ENCODE measurements around the gene ZBTB40.

The ZBTB40 gene

DNA sequence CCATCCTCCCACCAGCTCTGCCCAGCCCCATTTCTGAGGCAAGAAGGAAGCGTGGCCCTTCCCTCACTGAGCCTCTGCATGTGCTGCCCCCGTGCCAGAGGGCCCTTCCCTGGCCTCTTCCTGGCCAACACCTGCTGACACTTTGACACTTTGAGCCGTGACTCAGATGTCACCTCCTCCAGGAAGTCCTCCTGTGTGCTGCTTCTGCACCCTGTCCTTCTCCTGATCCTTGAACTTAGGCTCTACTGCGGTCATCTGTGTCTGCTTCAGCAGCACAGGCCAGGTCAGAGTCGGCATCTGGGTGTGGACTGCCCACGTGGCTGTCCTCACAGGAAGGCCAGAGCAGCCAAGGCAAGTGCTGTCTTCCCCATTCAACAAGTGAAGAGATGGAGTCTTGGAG is 92.0 kb downstream of the ZBTB40 start:
- Histone ChIP-seq H3K4me2 (ENCODE audit: low read depth, low read length) (no peak overlapping the region), H3K27ac (ENCODE audit: low read length) (no peak overlapping the region), H3K4me1 (ENCODE audit: low read length) (no peaks in the 10 kb centered on the region), H3K27me3 (replicated peaks; ENCODE audit: insufficient read depth, low read length) (peaks cover 41% of the 10 kb centered on the region), H2AFZ (ENCODE audit: low read length) (no peak overlapping the region), H3K79me2 (ENCODE audit: low read length) (no peaks in the 10 kb centered on the region), H3K9me2 (replicated peaks; ENCODE audit: insufficient read depth, low read length) (no peaks in the 10 kb centered on the region), H3K36me3 (replicated peaks; ENCODE audit: insufficient read depth, low read length) (no peaks in the 10 kb centered on the region), H3F3A (ENCODE audit: insufficient read depth, low read length) (no peaks in the 10 kb centered on the region), H3K4me3 (ENCODE audit: low read length) (no peak overlapping the region), H3K9me3 (replicated peaks; ENCODE audit: insufficient read depth, low read length) (no peaks in the 10 kb centered on the region), H4K20me1 (ENCODE audit: insufficient read depth, low read length) (no peaks in the 10 kb centered on the region), H3K9ac (ENCODE audit: low read length) (no peak overlapping the region)
- TF ChIP-seq EZH2phosphoT487 (IDR thresholded peaks at IDR 0.05; ENCODE audit: low read length) (no peak), EZH2 (optimal IDR thresholded peaks at IDR 0.05; ENCODE audit: low read depth, low read length) (no peak)
- TF ChIP-seq, protein P1, sequence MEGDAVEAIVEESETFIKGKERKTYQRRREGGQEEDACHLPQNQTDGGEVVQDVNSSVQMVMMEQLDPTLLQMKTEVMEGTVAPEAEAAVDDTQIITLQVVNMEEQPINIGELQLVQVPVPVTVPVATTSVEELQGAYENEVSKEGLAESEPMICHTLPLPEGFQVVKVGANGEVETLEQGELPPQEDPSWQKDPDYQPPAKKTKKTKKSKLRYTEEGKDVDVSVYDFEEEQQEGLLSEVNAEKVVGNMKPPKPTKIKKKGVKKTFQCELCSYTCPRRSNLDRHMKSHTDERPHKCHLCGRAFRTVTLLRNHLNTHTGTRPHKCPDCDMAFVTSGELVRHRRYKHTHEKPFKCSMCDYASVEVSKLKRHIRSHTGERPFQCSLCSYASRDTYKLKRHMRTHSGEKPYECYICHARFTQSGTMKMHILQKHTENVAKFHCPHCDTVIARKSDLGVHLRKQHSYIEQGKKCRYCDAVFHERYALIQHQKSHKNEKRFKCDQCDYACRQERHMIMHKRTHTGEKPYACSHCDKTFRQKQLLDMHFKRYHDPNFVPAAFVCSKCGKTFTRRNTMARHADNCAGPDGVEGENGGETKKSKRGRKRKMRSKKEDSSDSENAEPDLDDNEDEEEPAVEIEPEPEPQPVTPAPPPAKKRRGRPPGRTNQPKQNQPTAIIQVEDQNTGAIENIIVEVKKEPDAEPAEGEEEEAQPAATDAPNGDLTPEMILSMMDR (IDR thresholded peaks at IDR 0.05; ENCODE audit: low read length), result no peak
- DNase-seq, result no peak

- H4K20me1 ChIP-seq (ENCODE audit: insufficient read depth, low read length), result no peaks in the 10 kb centered on the region
- no peaks in the 10 kb centered on the region for H3K79me2 ChIP-seq (ENCODE audit: low read length)
- no peak overlapping the region for H3K4me3 ChIP-seq (ENCODE audit: low read length)
- H3K9me3 ChIP-seq (replicated peaks; ENCODE audit: insufficient read depth, low read length), result no peaks in the 10 kb centered on the region
- H3K9me2 ChIP-seq (replicated peaks; ENCODE audit: insufficient read depth, low read length), result no peaks in the 10 kb centered on the region
- TF ChIP-seq EZH2 (optimal IDR thresholded peaks at IDR 0.05; ENCODE audit: low read depth, low read length), result no peak
- no peak for TF ChIP-seq EZH2phosphoT487 (IDR thresholded peaks at IDR 0.05; ENCODE audit: low read length)
- TF ChIP-seq, protein P1 (IDR thresholded peaks at IDR 0.05; ENCODE audit: low read length), result no peak
- no peak overlapping the region for H3K9ac ChIP-seq (ENCODE audit: low read length)
- no peaks in the 10 kb centered on the region for H3K36me3 ChIP-seq (replicated peaks; ENCODE audit: insufficient read depth, low read length)
- H3K4me2 ChIP-seq (ENCODE audit: low read depth, low read length), result no peak overlapping the region
- no peak overlapping the region for H3K27ac ChIP-seq (ENCODE audit: low read length)
- H3K4me1 ChIP-seq (ENCODE audit: low read length), result no peaks in the 10 kb centered on the region
- H3F3A ChIP-seq (ENCODE audit: insufficient read depth, low read length), result no peaks in the 10 kb centered on the region
- H3K27me3 ChIP-seq (replicated peaks; ENCODE audit: insufficient read depth, low read length), result peaks cover 49% of the 10 kb centered on the region
- no peak for DNase-seq
- H2AFZ ChIP-seq (ENCODE audit: low read length), result no peak overlapping the region
Observed at GRCh38 chr1:22544606-22545005, 93.0 kb downstream of the ZBTB40 start.

DNA sequence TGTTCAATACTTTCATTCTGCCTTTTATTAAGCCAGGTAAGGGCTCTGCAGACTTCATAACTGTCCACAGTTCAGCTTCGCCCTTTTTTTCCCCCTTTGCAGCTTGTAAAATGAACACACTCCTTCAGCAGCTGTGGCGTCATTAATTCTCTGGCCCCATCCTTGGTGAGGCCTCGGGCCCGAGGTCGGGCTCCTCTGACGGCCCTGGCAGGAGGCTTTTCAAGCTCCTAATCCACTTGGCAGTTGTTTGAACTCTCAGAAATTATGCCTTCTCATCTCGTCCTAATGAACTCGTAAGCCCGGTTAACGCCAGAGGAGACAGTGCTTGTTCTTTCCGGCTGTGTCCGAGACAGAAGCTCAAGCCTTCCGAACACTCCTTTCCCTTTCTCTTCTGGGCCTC is 93.5 kb downstream of the ZBTB40 start:
- no peaks in the 10 kb centered on the region for H3F3A ChIP-seq (ENCODE audit: insufficient read depth, low read length)
- H3K36me3 ChIP-seq (replicated peaks; ENCODE audit: insufficient read depth, low read length), result no peaks in the 10 kb centered on the region
- no peak overlapping the region for H3K4me3 ChIP-seq (ENCODE audit: low read length)
- H3K27me3 ChIP-seq (replicated peaks; ENCODE audit: insufficient read depth, low read length), result peaks cover 54% of the 10 kb centered on the region
- H4K20me1 ChIP-seq (ENCODE audit: insufficient read depth, low read length), result no peaks in the 10 kb centered on the region
- no peak for DNase-seq
- H3K79me2 ChIP-seq (ENCODE audit: low read length), result no peaks in the 10 kb centered on the region
- H3K9ac ChIP-seq (ENCODE audit: low read length), result no peak overlapping the region
- H3K9me2 ChIP-seq (replicated peaks; ENCODE audit: insufficient read depth, low read length), result no peaks in the 10 kb centered on the region
- TF ChIP-seq EZH2phosphoT487 (IDR thresholded peaks at IDR 0.05; ENCODE audit: low read length) (no peak), EZH2 (optimal IDR thresholded peaks at IDR 0.05; ENCODE audit: low read depth, low read length) (no peak)
- TF ChIP-seq, protein P1 (IDR thresholded peaks at IDR 0.05; ENCODE audit: low read length), result no peak
- no peaks in the 10 kb centered on the region for H3K4me1 ChIP-seq (ENCODE audit: low read length)
- no peaks in the 10 kb centered on the region for H3K9me3 ChIP-seq (replicated peaks; ENCODE audit: insufficient read depth, low read length)
- no peak overlapping the region for H2AFZ ChIP-seq (ENCODE audit: low read length)
- H3K27ac ChIP-seq (ENCODE audit: low read length), result no peak overlapping the region
- no peak overlapping the region for H3K4me2 ChIP-seq (ENCODE audit: low read depth, low read length)
